Panc1 (cell line): Measurements from ENCODE around the gene NT5C1B. TPM values are rescaled to one million over a fixed set of nuclear protein-coding genes. Genes with fewer than 3 reads are reported as not detected.

Experiments used
- ATAC-seq: fragments of 200-7000 bp; cut with Tn5 transposase; 2 replicates; pipeline ENCODE4 v1.9.1; 2020; ENCODE audit warnings: mild to moderate bottlenecking, moderate library complexity
- BruUV-seq: library from RNA; stranded (reverse); fragments of 400-500 nt; replicated peaks from 2 replicates; lab custom pipeline; 2021; lab: Mats Ljungman, UMichigan
- CTCF ChIA-PET: fragments of 300-600 bp; sonication (Branson Sonifier 250); formaldehyde crosslinking; loops from one replicate; lab custom pipeline; 2022; ENCODE audit warnings: antibody characterized with exemption; lab: Charles Lee
- POLR2A ChIA-PET: fragments of 300-600 bp; sonication (Branson Sonifier 250); formaldehyde crosslinking; loops from one replicate; lab custom pipeline; 2022; ENCODE audit warnings: antibody characterized with exemption; lab: Charles Lee
- DNase-seq: peaks from one replicate; pipeline ENCODE4 v3.0.0-alpha.2; 2010; ENCODE audit warnings: low read depth, low spot score
- H3K27ac ChIP-seq: 2 replicates; pipeline ENCODE4 v1.5.1; 2011; ENCODE audit warnings: mild to moderate bottlenecking, low read length, inconsistent platforms
- H3K27me3 ChIP-seq: fragments of 200-500 bp; sonication (Bioruptor generic); 2 replicates; pipeline ENCODE4 v1.6.0; 2014; ENCODE audit warnings: low read length, inconsistent platforms; ENCODE audit not compliant: control insufficient read depth, insufficient read depth
- H3K36me3 ChIP-seq: fragments of 200-500 bp; sonication (Bioruptor generic); 2 replicates; pipeline ENCODE4 v1.5.1; 2014; ENCODE audit warnings: inconsistent platforms, mild to moderate bottlenecking, low read length, moderate library complexity; ENCODE audit not compliant: control insufficient read depth, insufficient read depth
- H3K4me1 ChIP-seq: 2 replicates; pipeline ENCODE4 v1.5.1; 2011; ENCODE audit warnings: inconsistent platforms, mild to moderate bottlenecking, low read length, moderate library complexity; ENCODE audit not compliant: control insufficient read depth, insufficient read depth
- H3K4me3 ChIP-seq, 2 experiments: 2 replicates each; pipeline ENCODE4 v1.5.1; 2011 to 2012; ENCODE audit warnings: low read depth in 2 of 2, low read length in 2 of 2, mild to moderate bottlenecking in 2 of 2, inconsistent platforms in 1 of 2, moderate library complexity in 1 of 2
- H3K9me3 ChIP-seq: fragments of 200-500 bp; sonication (Bioruptor generic); 2 replicates; pipeline ENCODE4 v1.5.1; 2014; ENCODE audit warnings: low read depth, mild to moderate bottlenecking, inconsistent platforms, low read length, moderate library complexity; ENCODE audit not compliant: control insufficient read depth, insufficient read depth
- CTCF ChIP-seq: fragments of 450-650 bp; IDR thresholded peaks from 2 replicates; pipeline ENCODE4 v1.5.1; 2017; ENCODE audit warnings: mild to moderate bottlenecking
- POLR2AphosphoS5 ChIP-seq: IDR thresholded peaks from 2 replicates; pipeline ENCODE4 v1.6.1; 2012; ENCODE audit warnings: mild to moderate bottlenecking, low read depth, low read length, moderate library complexity
- REST ChIP-seq, 2 experiments: IDR thresholded peaks; 2 replicates each; pipeline ENCODE4 v1.6.1; 2011 to 2012; ENCODE audit warnings: low read depth in 2 of 2, control low read depth in 1 of 2, low read length in 1 of 2, mild to moderate bottlenecking in 1 of 2, moderate library complexity in 1 of 2; ENCODE audit not compliant: insufficient read depth in 1 of 2
- SIN3A ChIP-seq: IDR thresholded peaks from 2 replicates; pipeline ENCODE4 v1.6.1; 2012; ENCODE audit warnings: low read depth, mild to moderate bottlenecking, low read length, moderate library complexity, borderline replicate concordance; ENCODE audit not compliant: insufficient read depth
- TCF7L2 ChIP-seq: IDR thresholded peaks from 2 replicates; pipeline ENCODE4 v1.6.1; 2011; ENCODE audit warnings: mild to moderate bottlenecking, low read depth, low read length, inconsistent platforms
- in situ Hi-C: cut with HindIII; loops from 2 replicates; pipeline ENCODE4 v1.10.0; 2016; ENCODE audit warnings: low sequenced_read_pairs, low pct_unique_long_range_greater_than_20kb
- intact Hi-C: fragments of 100-400 bp; cut with micrococcal nuclease; formaldehyde crosslinking; loops from one replicate; pipeline ENCODE4 v1.10.0; 2022; ENCODE audit not compliant: unreplicated experiment
- total RNA-seq: library from RNA; stranded (reverse); gene quantifications from one replicate; pipeline ENCODE4 v1.2.1, GENCODE V29; 2021; ENCODE audit not compliant: unreplicated experiment

NT5C1B gene
- total RNA-seq, 1 experiment from 2014 or later = not detected

GRCh38 chr2:18519914-18520450, 69.4 kb downstream of the NT5C1B start:
- H3K27ac ChIP-seq = no peak overlapping the region
- H3K4me3 ChIP-seq = no peak overlapping the region; a peak in 1 of 4 replicates
- BruUV-seq = no TSS peak
- ChIA-PET CTCF (interaction anchor here (0.7 kb wide), 1 partner anchor 1214 kb away, joined by 3 read pairs; no protein-coding TSS in a partner anchor), POLR2A (no interaction called here)
- H3K27me3 ChIP-seq = no peaks in the 10 kb centered on the region; the same call in 1 of the 2 replicates
- no peaks in the 10 kb centered on the region for H3K9me3 ChIP-seq
- ATAC-seq = no peak
- TF ChIP-seq TCF7L2 (no peak), CTCF (no peak), POLR2AphosphoS5 (no peak)
- DNase-seq = no peak
- in situ Hi-C loops = no loop called here
- peaks cover 3% of the 10 kb centered on the region; the same call in 1 of the 2 replicates for H3K4me1 ChIP-seq
- intact Hi-C loops = loop anchor here (2.0 to 5.0 kb wide), 3 partner anchors 232 to 1343 kb away; no protein-coding TSS in a partner anchor
- H3K36me3 ChIP-seq = no peaks in the 10 kb centered on the region

- TF ChIP-seq REST (IDR thresholded peaks at IDR 0.05; ENCODE audit: insufficient read depth in 1 of 2, low read depth in 2 of 2, low read length in 1 of 2) (no peak), TCF7L2 (no peak), POLR2AphosphoS5 (no peak), CTCF (no peak), SIN3A (no peak)
- H3K9me3 ChIP-seq = no peaks in the 10 kb centered on the region
- no peak overlapping the region for H3K27ac ChIP-seq
- no peak overlapping the region for H3K4me3 ChIP-seq
- ATAC-seq (no peak), DNase-seq (no peak)
- H3K4me1 ChIP-seq = peaks cover 3% of the 10 kb centered on the region; the same call in 1 of the 2 replicates
- ChIA-PET POLR2A (interaction anchor here (0.7 kb wide), 1 partner anchor 120 kb away, joined by 3 read pairs; no protein-coding TSS in a partner anchor), CTCF (interaction anchor here (0.6 to 0.7 kb wide), 3 partner anchors 11 to 906 kb away, joined by 3 read pairs; no protein-coding TSS in a partner anchor)
- intact Hi-C loops = no loop called here
- BruUV-seq = no TSS peak
- in situ Hi-C loops = no loop called here
- H3K27me3 ChIP-seq = no peaks in the 10 kb centered on the region; the same call in 1 of the 2 replicates
- H3K36me3 ChIP-seq = no peaks in the 10 kb centered on the region
Observed at GRCh38 chr2:18518116-18519111, 71.0 kb downstream of the NT5C1B start.
